ENCODE data around the gene RPL36AL.
"Not testable (repeated sequence)": the region's sequence is repeated elsewhere in the genome, so short reads cannot be mapped to it uniquely, and the experiment has no call there.

Gene RPL36AL

GRCh38 chr14:49623387-49623786 lies 3.0 kb upstream of the RPL36AL start:
- Histone ChIP-seq H3K9ac (ENCODE audit: insufficient read length) (peak overlapping the region; percentile 93), H3K36me3 (ENCODE audit: insufficient read depth, low read length) (peaks cover 9% of the 10 kb centered on the region)

GRCh38 chr14:49622022-49622607 lies 1.7 kb upstream of the RPL36AL start:
- H3K9ac ChIP-seq (ENCODE audit: insufficient read length) = peak overlapping the region; percentile 93
- DNase-seq (ENCODE audit: low read depth, low spot score) = no peak
- no peak for TF ChIP-seq FOXP2 (optimal IDR thresholded peaks at IDR 0.05; ENCODE audit: control extremely low read depth, extremely low read length, insufficient read depth)
- 0 out of 2 replicates have a peak, but pooled peaks have one; percentile 14 for TF ChIP-seq POLR2AphosphoS5 (IDR thresholded peaks at IDR 0.05; ENCODE audit: borderline replicate concordance, low read depth, low read length)
- H3K27ac ChIP-seq = peak overlapping the region; percentile 91
- no peaks in the 10 kb centered on the region for H3K9me3 ChIP-seq (ENCODE audit: low read depth, low read length)
- peak overlapping the region; percentile 92 for H3K4me3 ChIP-seq
- H3K36me3 ChIP-seq (ENCODE audit: insufficient read depth, low read length) = peaks cover 21% of the 10 kb centered on the region

More at GRCh38 chr14:49623387-49623786, 3.0 kb upstream of the RPL36AL start:
- no peak for DNase-seq (ENCODE audit: low read depth, low spot score)
- TF ChIP-seq POLR2AphosphoS5 (IDR thresholded peaks at IDR 0.05; ENCODE audit: borderline replicate concordance, low read depth, low read length) = no peak
- no peak for TF ChIP-seq EZH2 (IDR thresholded peaks at IDR 0.05)
- no peak for TF ChIP-seq FOXP2 (optimal IDR thresholded peaks at IDR 0.05; ENCODE audit: control extremely low read depth, extremely low read length, insufficient read depth)
- Histone ChIP-seq H3K4me3 (peak overlapping the region; percentile 92), H3K9me3 (ENCODE audit: low read depth, low read length) (no peaks in the 10 kb centered on the region), H3K27ac (peak overlapping the region; percentile 91)

- peaks cover 26% of the 10 kb centered on the region for H3K36me3 ChIP-seq (ENCODE audit: insufficient read depth, low read length)
- DNase-seq (ENCODE audit: low read depth, low spot score) = no peak
- no peaks in the 10 kb centered on the region for H3K9me3 ChIP-seq (ENCODE audit: low read depth, low read length)
- no peak overlapping the region for H3K27ac ChIP-seq
- H3K9ac ChIP-seq (ENCODE audit: insufficient read length) = peak overlapping the region; percentile 93
- H3K4me3 ChIP-seq = peak overlapping the region; percentile 92
- TF ChIP-seq EZH2 (IDR thresholded peaks at IDR 0.05) (no peak), FOXP2 (optimal IDR thresholded peaks at IDR 0.05; ENCODE audit: control extremely low read depth, extremely low read length, insufficient read depth) (no peak), POLR2AphosphoS5 (IDR thresholded peaks at IDR 0.05; ENCODE audit: borderline replicate concordance, low read depth, low read length) (no peak)
Measured at GRCh38 chr14:49621114-49621881, 872 bp upstream of the RPL36AL start.

- peak overlapping the region; percentile 92 for H3K4me3 ChIP-seq
- H3K9ac ChIP-seq (ENCODE audit: insufficient read length) = peak overlapping the region; percentile 93
- TF ChIP-seq POLR2AphosphoS5 (IDR thresholded peaks at IDR 0.05; ENCODE audit: borderline replicate concordance, low read depth, low read length) = no peak
- TF ChIP-seq FOXP2 (optimal IDR thresholded peaks at IDR 0.05; ENCODE audit: control extremely low read depth, extremely low read length, insufficient read depth) = no peak
- no peak for TF ChIP-seq EZH2 (IDR thresholded peaks at IDR 0.05)
- no peak for DNase-seq (ENCODE audit: low read depth, low spot score)
- peaks cover 36% of the 10 kb centered on the region for H3K36me3 ChIP-seq (ENCODE audit: insufficient read depth, low read length)
- H3K27ac ChIP-seq = peak overlapping the region; percentile 89; the same call in 1 of the 2 replicates
- H3K9me3 ChIP-seq (ENCODE audit: low read depth, low read length) = no peaks in the 10 kb centered on the region
Measured at GRCh38 chr14:49619730-49620129, 696 bp downstream of the RPL36AL start.

GRCh38 chr14:49619273-49619672 lies 1.2 kb downstream of the RPL36AL start:
- H3K27ac ChIP-seq; DNase-seq (ENCODE audit: low read depth, low spot score); H3K9me3 ChIP-seq (ENCODE audit: low read depth, low read length): not testable (repeated sequence)
- Histone ChIP-seq H3K36me3 (ENCODE audit: insufficient read depth, low read length) (peaks cover 40% of the 10 kb centered on the region), H3K4me3 (peak overlapping the region; percentile 92), H3K9ac (ENCODE audit: insufficient read length) (peak overlapping the region; percentile 93)

GRCh38 chr14:49617852-49618519 lies 2.4 kb downstream of the RPL36AL start:
- Histone ChIP-seq H3K27ac (peak overlapping the region; percentile 63; the same call in 1 of the 2 replicates), H3K4me3 (no peak overlapping the region), H3K9ac (ENCODE audit: insufficient read length) (no peak overlapping the region), H3K9me3 (ENCODE audit: low read depth, low read length) (no peaks in the 10 kb centered on the region), H3K36me3 (ENCODE audit: insufficient read depth, low read length) (peaks cover 42% of the 10 kb centered on the region)
- TF ChIP-seq POLR2AphosphoS5 (IDR thresholded peaks at IDR 0.05; ENCODE audit: borderline replicate concordance, low read depth, low read length) = no peak
- no peak for TF ChIP-seq EZH2 (IDR thresholded peaks at IDR 0.05)
- TF ChIP-seq FOXP2 (optimal IDR thresholded peaks at IDR 0.05; ENCODE audit: control extremely low read depth, extremely low read length, insufficient read depth) = no peak
- no peak for DNase-seq (ENCODE audit: low read depth, low spot score)

GRCh38 chr14:49615776-49616175 lies 4.7 kb downstream of the RPL36AL start:
- no peak overlapping the region for H3K4me3 ChIP-seq
- H3K9ac ChIP-seq (ENCODE audit: insufficient read length) = no peak overlapping the region
- peak overlapping the region; percentile 75 for H3K27ac ChIP-seq
- H3K36me3 ChIP-seq (ENCODE audit: insufficient read depth, low read length) = peaks cover 49% of the 10 kb centered on the region
- TF ChIP-seq POLR2AphosphoS5 (IDR thresholded peaks at IDR 0.05; ENCODE audit: borderline replicate concordance, low read depth, low read length) = no peak
- TF ChIP-seq FOXP2 (optimal IDR thresholded peaks at IDR 0.05; ENCODE audit: control extremely low read depth, extremely low read length, insufficient read depth) = no peak
- no peak for TF ChIP-seq EZH2 (IDR thresholded peaks at IDR 0.05)
- no peaks in the 10 kb centered on the region for H3K9me3 ChIP-seq (ENCODE audit: low read depth, low read length)
- DNase-seq (ENCODE audit: low read depth, low spot score) = no peak

GRCh38 chr14:49614196-49614595 lies 6.2 kb downstream of the RPL36AL start:
- no peak overlapping the region for H3K9ac ChIP-seq (ENCODE audit: insufficient read length)

More at GRCh38 chr14:49614196-49614595, 6.2 kb downstream of the RPL36AL start:
- H3K9me3 ChIP-seq (ENCODE audit: low read depth, low read length) = no peaks in the 10 kb centered on the region
- H3K4me3 ChIP-seq = no peak overlapping the region
- no peak for TF ChIP-seq EZH2 (IDR thresholded peaks at IDR 0.05)
- TF ChIP-seq POLR2AphosphoS5 (IDR thresholded peaks at IDR 0.05; ENCODE audit: borderline replicate concordance, low read depth, low read length) = no peak
- no peak for TF ChIP-seq FOXP2 (optimal IDR thresholded peaks at IDR 0.05; ENCODE audit: control extremely low read depth, extremely low read length, insufficient read depth)
- no peak for DNase-seq (ENCODE audit: low read depth, low spot score)
- peak overlapping the region; percentile 45 for H3K27ac ChIP-seq
- H3K36me3 ChIP-seq (ENCODE audit: insufficient read depth, low read length) = peaks cover 53% of the 10 kb centered on the region
